Endothelial cell of umbilical vein (primary cell): ENCODE measurements around the gene KIF4A.

Experiments
- CTCF ChIP-seq, 2 donors: IDR thresholded peaks; 1 replicate in 1 of 2; 2 replicates in 1 of 2; pipeline ENCODE4 v1.5.1; 2011; ENCODE audit warnings: low read length in 2 of 2, mild to moderate bottlenecking in 2 of 2, moderate library complexity in 2 of 2, control low read depth in 1 of 2, inconsistent platforms in 1 of 2, low read depth in 1 of 2; ENCODE audit not compliant: insufficient read depth in 1 of 2; ENCODE audit errors: extremely low read depth in 1 of 2
- EZH2 ChIP-seq: IDR thresholded peaks from 2 replicates; pipeline ENCODE4 v1.6.1; 2012; ENCODE audit warnings: borderline replicate concordance, low read depth, mild to moderate bottlenecking, moderate library complexity, low read length, inconsistent platforms; ENCODE audit not compliant: severe bottlenecking
- JUN ChIP-seq: IDR thresholded peaks from 2 replicates; pipeline ENCODE4 v1.6.1; 2011; ENCODE audit warnings: borderline replicate concordance, low read depth; ENCODE audit not compliant: insufficient read length, insufficient read depth
- MAX ChIP-seq: IDR thresholded peaks from 2 replicates; pipeline ENCODE4 v1.6.1; 2011; ENCODE audit not compliant: insufficient read depth, insufficient read length
- MYC ChIP-seq: IDR thresholded peaks from one replicate; pipeline ENCODE4 v1.6.1; 2011; ENCODE audit warnings: mild to moderate bottlenecking, low read depth, low read length
- POLR2A ChIP-seq: IDR thresholded peaks from 2 replicates; pipeline ENCODE4 v1.6.1; 2012; ENCODE audit warnings: low read depth, mild to moderate bottlenecking, control low read depth, low read length
- POLR2AphosphoS5 ChIP-seq: IDR thresholded peaks from 2 replicates; pipeline ENCODE4 v1.6.1; 2012; ENCODE audit warnings: low read depth, mild to moderate bottlenecking, control low read depth, low read length, moderate library complexity; ENCODE audit not compliant: insufficient read depth

DNA sequence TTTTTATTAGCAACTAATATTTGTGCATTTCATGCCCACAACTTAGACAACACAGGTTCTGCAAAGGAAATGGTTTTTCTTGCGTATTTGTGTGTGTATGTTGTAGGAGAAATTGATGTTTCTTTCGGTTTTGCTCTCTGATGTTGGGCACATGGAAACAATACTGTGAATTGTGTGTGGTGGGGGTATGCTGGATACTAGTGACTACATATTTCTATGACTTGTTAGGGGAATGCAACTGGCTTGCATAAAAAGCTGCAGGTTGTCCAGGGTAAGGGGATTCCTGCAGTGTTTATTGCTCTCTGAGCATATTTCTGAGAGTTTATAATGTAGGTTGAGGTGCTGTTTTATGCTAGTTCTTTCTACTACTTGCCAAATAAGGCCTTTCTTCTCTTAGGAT lies 166.4 kb downstream of the KIF4A start:
- TF ChIP-seq CTCF (IDR thresholded peaks at IDR 0.05; ENCODE audit: extremely low read depth in 1 of 2, insufficient read depth in 1 of 2, low read depth in 1 of 2, low read length in 2 of 2) (no peak), POLR2A (no peak), MAX (no peak), POLR2AphosphoS5 (no peak), EZH2 (no peak), JUN (no peak), MYC (no peak)
